ENCODE results near the gene VIPR1.

VIPR1 gene

DNA sequence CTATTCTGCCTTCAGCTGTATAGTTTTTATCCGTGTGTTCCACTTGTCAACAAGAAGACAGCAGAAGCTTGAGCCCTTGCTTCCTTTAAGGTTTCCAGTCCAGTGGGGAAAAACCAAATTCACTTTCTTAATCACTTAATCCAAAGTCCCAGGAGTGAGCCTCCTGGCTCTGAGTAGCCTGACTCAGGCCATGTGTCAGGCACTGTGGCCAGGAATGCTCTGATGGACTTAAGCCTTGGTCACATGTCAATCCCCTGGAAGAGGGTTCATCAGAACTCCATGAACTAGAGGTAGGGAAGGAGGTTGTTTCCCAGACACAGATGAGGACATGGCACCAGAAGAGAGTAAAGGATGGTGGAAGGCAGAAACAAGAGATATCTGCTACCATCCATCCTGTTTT is 8.8 kb downstream of the VIPR1 start:
- no peak for DNase-seq (ENCODE audit: low read depth in 2 of 2)

DNA sequence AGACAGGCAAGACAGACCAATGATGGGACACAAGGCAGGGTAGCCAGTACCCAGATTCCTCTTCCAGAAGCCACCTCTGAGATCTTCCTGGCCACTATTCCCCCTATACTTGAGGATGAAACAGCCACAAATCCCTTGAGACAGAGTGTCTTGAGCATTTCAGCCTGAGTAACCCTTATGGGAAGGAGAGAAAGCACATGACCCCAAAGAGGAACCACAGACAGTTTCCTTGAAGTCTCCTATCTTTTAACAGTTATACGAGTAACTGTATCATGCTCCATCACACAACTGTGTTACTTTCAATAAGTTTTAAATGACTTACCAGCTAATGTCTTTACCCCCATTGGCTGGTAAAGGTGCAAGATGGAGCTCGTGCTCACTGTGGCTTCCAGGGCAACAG is 9.3 kb downstream of the VIPR1 start:
- DNase-seq (ENCODE audit: low read depth in 2 of 2), result no peak

DNA sequence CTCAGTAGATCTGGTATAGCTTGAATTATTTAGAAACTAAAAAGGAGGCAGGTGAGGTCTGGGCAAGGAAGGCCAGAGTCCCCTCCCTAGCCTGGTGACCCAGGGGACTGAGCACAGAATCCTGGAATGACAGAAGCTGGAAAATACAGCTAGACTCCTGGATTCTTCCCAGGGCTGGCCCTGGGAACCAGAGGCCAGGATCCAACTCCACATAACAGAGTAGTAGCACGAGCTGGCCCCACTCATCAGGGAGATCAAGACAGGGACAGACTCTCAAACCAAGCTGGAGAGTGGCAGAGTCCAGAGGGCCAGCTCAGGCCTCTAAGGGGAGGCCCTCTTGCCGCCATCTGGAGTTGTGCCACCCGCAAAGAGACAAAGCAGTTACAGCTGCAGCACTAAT is 10.7 kb downstream of the VIPR1 start:
- DNase-seq (ENCODE audit: low read depth in 2 of 2), result no peak

DNA sequence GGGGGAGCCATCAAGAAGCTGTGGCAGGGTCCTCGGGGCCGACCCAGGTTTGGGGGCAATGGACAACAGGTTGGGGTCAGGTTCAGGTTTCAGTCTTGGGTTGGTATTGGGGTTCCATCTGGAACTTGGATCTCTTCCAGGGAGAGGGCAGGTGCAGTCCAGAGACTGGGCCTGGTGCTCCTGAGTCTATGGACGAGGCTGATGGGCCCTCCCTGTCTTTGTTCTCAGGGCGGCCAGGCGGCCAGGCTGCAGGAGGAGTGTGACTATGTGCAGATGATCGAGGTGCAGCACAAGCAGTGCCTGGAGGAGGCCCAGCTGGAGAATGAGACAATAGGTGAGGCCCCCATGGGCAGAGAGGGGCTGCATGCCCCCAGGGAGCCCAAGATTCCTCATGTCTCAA is 11.1 kb downstream of the VIPR1 start:
- no peak for DNase-seq (ENCODE audit: low read depth in 2 of 2)

DNA sequence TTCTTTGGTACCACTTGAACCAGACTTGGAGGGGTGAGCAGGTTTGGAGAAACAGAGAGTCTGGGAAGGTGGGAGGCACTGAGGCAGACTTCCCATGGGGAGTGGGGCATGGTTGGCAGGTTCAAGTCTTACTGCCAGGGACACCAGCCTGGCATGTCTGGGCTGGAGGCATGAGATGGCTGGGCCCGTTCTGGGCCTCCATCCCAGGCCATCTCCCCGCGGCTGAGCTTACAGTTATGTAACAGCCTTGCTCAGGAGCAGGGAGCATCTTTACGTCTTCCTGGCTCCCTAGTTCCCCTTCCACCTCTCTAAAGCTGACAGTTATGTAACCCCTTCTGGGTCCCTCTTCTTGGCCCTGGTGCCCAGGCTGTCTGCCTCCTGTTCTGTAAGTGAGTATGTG is 12.4 kb downstream of the VIPR1 start:
- DNase-seq (ENCODE audit: low read depth in 2 of 2), result no peak

DNA sequence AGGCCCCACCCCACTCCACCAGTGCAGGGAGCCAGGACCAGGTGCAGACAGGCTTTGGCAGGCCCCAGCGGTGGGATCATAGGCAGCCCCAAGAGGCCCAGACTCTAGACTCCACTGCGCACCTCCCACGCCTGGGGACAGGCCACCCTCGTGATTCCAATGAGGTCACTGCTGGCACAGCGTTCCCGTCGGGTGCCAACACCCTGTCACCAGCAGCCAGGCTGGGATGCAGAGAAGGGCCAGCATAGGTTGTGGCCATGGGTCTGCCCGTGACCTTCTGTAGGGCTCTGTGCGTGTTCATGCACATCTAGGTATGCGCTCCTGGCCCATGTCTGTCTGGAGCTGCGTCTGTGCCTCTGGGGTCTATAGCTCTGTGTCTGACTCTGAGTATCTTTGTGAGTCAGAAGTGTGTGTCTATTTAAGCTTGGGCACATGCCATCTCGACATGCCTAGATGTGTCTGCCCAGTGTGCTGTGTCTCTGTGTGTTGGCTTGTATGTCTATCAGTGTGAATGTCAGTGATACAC is 13.0 kb downstream of the VIPR1 start:
- no peak for DNase-seq (ENCODE audit: low read depth in 2 of 2)

DNA sequence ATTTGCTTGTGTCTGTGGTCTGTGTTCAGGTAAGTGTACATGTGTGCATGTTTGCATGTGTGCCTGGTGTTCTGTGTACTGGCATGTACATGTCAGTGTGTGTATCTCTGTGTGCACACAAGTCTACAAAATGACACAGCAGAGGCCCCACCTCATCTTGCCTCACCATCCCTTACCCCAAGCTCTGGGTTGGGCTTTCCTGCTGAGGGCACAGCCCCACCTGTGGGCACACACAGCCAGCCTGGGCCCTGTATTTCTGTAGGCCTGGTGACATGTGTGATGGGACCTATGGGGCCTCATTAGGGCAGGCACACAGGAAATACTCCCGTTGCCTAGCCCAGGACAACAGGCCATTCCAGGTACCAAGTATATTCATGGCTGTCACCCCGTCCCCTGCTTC is 13.5 kb downstream of the VIPR1 start:
- no peak for DNase-seq (ENCODE audit: low read depth in 2 of 2)

DNA sequence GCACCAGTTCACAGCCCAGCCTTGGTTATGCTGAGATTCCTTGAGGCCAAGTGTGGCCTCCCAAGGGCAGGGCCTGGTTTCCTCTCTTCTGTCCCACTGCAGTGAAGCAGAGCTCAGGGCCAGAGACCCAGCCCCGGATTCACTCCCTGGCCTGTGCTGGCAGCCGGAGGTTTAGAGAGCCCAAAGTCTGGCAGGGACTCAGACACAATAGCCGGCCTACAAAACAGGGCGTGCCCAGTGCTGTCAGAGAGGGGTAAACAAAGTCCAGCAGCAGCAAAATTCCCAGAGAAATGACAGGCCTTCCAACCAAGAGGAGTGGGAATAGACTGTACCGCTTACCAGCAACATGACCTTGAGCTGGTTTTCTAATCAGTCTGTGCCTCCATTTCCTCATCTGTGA is 14.0 kb downstream of the VIPR1 start:
- DNase-seq (ENCODE audit: low read depth in 2 of 2), result no peak

DNA sequence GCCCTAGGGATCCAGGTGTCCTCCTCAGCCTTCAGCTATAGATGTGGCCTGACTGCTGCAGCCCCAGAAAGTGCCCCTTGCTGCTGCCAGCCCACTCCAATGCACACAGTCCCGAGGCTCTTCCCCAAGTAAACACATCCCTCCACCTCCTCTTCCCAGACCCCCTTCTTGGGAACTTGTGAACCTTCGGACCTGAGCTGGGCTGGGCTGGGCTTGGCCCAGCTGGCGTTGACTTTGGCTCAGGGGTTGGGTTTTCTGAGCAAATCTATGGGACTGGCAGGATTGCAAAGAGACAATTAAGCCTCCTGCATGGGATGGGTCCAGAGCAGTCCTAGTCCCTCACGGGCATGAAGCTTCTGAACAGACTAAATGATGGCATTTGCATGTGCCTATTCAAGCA is 14.7 kb downstream of the VIPR1 start:
- DNase-seq (ENCODE audit: low read depth in 2 of 2), result no peak

DNA sequence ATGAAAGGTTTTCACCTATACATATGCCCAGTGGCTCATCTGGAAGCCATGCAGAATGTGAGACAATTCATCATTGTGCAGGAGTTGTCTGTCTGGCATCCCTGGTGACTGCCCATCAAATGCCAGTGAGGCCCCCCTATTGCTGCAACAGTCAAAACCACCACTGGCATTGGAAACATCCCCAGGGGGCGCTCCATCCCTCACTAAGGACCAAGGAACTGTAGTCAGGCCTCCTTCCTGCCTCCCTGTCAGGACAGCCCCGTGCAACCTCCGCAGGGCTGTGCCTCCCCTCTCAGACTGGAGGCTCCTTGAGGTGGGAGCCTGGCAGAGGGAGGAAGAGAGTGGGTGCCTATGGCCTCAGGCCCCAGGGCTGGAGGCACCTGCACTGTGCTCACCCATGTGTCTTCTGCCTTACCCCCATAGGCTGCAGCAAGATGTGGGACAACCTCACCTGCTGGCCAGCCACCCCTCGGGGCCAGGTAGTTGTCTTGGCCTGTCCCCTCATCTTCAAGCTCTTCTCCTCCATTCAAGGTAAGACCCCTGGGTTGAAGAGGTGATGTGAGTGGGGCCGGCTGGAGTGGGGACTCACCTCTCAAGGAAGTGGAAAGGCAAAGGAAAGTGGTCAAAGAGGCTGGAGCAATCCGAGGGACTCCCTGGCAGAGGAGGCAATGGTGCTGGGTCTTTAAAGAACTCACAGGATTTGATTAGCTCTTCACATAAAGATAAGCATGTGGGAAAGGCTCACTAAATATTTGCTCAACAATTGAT is 16.5 kb downstream of the VIPR1 start:
- DNase-seq (ENCODE audit: low read depth in 2 of 2), result no peak

DNA sequence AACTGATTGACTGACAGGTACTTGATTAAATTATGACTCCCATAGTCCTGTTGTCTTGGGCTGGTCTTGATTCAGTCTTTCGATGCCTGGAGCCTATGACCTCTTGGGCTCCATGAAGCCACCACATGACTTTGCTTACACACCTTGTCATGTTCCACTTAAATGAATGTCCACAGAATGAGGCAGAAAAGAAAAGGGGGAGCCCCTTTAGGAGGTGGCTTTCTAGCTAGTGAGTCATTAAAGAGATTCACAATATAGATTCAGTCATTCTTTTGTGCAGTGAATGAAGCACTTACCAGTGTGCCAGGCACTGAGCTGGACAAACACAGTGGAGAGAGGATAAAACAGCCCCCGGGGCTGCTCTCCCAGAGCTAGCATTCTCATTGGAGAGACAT is 17.1 kb downstream of the VIPR1 start:
- DNase-seq (ENCODE audit: low read depth in 2 of 2), result no peak

DNA sequence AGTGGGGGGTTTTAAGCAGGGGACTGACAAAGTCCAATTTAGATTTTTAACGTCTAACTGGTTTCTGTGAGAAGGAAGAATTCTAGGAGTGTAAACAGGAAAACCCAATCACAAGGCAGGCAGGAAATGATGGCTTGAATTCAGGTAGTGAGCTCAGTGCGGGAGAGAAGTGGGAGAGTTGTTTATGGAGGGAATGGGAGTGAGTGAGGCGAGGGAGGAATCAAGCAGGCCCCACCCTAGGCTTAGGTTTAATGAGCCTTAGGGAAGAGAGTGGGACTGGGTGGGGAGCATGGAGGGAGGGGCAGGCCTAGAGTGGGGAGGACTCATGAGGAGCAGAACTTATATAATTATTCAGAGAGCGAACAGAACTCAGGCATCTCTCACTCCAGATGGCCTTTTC is 17.9 kb downstream of the VIPR1 start:
- no peak for DNase-seq (ENCODE audit: low read depth in 2 of 2)

DNA sequence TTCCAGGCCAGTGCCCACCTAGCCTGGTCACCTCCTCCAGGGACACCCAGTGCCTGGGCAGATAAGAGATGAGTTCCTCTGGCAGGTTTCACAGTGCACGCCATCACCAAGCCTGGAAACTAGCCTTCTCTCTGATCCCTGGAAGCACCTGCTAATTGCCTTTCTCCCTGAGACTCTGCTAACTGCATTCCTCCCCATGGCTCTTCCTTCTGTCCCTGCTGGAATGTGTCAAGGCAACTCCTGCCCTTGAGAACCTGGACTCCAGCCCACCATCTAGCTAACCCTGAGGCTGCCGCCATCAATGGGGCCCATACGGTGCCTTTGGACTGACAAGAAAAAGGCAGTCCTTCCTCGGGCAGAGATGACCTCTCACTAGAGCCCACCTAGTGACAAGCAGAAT is 18.5 kb downstream of the VIPR1 start:
- DNase-seq (ENCODE audit: low read depth in 2 of 2), result no peak

DNA sequence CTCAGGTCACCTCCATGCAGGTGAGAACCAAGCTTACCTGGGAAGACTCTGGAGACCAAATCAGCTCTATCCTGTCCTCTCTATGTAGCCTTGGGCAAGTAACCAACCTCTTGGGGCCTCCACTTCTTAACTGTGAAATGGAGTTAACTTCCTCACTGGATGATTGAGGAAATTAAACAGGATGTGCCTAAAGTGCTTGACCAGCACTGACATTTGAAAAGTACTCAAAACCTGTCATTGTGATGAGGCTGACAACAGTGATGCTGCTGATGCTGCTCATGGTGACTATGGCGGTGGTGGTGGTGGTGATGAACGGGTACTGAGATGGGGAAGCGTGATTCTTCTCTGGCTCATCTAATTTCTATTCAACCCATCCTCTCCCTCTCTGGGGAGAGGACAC is 22.3 kb downstream of the VIPR1 start:
- DNase-seq (ENCODE audit: low read depth in 2 of 2), result no peak

DNA sequence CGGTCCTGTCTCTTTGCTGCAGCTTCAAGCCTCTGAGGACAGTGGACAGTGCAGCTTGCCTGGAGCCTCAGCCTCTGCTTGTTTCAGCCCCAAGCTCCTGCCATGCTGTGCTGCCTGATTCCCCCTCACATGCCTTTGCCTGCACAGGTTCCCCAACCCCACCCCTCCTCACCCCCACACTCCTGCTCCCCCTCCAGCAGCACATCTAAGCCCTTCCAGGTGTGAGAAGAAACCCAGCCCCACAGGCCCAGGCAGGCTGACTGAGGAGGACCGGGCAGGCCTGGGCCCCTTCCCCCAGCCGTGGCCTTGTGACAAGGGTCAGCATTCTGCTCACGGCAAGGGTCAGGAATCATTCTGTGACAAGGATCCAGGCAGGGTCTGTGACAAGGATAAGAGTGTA is 22.8 kb downstream of the VIPR1 start:
- no peak for DNase-seq (ENCODE audit: low read depth in 2 of 2)

DNA sequence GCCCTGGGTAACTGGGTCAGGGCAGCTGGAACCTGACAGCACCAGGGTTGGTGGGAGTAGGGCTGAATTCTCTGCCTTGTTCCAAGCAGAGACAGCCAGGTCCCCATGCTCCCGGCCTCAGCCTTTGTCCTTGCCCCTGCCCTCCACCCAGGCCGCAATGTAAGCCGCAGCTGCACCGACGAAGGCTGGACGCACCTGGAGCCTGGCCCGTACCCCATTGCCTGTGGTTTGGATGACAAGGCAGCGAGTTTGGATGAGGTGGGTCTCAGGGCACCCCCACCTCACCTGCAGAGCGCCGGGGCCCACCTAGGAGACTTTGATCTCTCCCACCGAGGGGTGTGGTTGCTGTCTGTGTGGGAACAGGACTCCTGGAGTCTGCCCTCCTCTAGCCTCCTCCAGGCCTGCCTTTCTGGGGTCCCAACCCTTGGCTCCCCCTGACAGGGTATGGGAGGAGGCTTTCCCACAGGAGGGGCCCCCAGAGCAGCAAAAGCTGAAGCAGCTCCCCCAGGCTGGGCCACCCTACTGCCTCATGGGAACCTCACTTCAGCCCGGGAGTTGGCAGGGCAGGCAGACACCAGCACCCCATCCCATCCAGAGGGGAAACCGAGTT is 23.4 kb downstream of the VIPR1 start:
- DNase-seq (ENCODE audit: low read depth in 2 of 2), result no peak

DNA sequence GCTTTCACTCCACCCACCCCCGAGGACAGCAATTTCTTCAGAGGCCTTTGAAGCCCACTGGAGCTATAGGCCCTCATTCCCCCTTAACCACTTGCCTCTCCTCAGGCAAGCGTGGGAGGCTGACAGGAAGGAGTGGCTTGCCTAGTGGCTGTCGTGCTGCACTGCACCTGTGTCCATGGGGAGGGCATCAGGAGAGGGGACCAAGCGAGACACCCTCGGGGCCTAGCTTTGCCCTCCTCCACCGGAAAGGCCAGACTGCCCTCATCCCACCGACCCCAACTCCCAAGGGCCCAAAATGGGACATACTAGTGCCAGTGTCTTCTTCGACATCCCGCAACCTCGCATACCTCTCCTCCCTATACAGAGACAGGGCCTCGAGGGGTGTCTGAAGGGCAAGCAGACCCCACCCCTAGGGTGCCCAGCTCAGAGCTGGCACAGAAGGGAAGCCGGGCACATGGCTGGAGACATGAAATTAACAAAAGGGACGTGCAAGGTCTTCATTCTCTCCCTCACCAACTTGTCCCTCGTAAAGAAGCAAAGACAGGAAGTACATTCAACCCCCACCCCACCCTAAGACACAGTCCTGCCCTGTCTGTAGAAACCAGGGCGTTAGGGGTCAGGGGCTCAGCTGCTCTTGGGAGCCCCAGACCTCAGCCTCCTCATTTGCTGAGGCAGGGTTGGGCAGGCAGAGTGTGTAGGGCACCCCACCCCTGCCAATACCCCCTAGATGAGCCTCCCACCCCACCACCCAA is 24.3 kb downstream of the VIPR1 start:
- DNase-seq (ENCODE audit: low read depth in 2 of 2), result peak; percentile 41 to 45

DNA sequence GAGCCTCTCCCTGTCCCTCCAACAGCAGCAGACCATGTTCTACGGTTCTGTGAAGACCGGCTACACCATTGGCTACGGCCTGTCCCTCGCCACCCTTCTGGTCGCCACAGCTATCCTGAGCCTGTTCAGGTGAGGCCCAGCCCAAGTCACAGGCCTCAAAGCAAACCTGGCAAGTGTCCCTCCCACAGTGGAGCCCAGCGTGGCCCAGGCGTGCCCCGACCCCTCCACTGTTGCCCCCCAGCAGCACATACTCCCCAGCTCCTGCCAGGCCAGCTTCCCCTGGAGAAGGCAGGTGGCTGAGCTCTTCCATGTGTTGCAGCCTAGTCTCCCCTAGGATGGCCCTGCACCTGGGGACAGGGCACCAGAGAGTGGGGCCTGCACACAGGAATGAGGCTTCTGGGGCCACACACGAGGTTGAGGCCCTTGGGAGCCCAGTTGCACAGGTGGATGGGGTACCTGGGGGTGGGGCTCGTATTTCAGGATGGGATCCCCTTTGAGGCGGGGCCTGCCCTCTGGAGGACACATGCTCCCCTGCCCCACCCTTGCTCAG is 25.0 kb downstream of the VIPR1 start:
- no peak for DNase-seq (ENCODE audit: low read depth in 2 of 2)

DNA sequence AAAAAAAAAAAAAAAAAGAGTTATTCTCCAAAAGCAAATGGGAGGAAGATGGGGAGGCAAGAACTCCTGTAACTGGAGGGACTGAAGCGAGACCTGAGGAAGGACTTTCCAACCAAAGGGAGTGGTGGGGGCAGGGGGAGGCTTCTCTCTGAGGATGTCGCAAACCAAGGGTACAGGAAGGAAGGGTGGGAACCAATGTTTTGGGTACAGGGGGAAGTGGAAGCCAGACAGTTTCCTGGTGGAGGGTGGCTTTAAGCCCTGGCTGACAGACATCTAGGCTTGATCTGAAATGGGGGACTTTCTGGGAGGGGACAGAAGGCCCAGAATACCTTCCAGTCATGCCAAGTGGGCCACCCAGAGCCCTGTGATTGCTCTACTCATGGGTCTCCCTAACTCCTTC is 27.0 kb downstream of the VIPR1 start:
- no peak for DNase-seq (ENCODE audit: low read depth in 2 of 2)

DNA sequence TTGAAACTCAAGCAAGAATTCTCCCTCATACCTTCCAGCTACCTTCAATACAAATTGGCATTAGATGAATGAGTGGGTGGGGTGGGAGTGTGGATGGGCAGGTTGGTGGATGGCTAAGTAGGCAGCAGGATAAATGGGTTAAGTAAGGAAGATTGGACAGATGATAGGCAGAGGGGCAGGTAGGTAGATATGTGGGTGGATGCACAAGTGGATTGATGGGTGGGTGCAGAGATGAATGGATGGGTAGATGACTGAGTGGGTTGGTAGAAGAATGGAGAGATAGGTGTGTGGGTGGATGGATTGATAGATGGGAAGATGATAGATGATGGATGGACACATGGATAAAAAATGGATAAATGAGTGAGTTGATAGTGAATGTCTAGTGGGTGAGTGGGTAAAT is 27.6 kb downstream of the VIPR1 start:
- no peak for DNase-seq (ENCODE audit: low read depth in 2 of 2)

DNA sequence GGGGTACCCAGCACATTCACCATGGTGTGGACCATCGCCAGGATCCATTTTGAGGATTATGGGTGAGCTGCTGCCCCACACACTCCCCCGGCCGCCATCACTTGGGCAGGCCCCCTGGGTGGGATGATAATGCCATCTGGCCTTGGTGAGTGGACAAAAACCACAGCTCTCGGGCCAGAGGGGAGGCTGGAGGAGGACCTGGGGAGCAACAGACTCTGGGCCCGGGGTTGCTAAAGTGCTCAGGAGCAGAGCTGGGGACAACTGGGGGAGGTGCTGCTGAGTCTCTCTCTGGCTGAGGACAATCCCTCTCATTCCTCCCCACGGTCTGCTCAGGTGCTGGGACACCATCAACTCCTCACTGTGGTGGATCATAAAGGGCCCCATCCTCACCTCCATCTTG is 29.0 kb downstream of the VIPR1 start:
- no peak for DNase-seq (ENCODE audit: low read depth in 2 of 2)

DNA sequence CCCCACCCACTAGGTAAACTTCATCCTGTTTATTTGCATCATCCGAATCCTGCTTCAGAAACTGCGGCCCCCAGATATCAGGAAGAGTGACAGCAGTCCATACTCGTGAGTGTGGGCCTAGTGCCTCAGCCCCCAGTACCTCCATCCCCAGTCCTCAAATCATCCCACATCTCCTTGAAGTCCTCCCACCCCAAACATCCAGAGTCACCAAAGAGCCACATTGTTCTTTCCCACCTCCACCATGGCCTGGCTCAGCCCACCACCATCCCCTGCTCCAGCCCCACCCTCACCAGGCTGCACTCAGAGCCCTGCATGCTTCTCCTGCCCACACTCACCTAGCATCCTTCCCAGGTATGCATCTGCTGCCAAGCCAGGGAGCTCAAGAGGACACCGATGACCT is 29.8 kb downstream of the VIPR1 start:
- no peak for DNase-seq (ENCODE audit: low read depth in 2 of 2)

Data from stimulated activated CD4-positive, alpha-beta T cell treated with anti-CD3 and anti-CD28 coated beads, Interleukin-15, amount 100 ng/mL, for 48 hours (primary cell).